Heart right ventricle (tissue), 16 donors: ENCODE measurements around the gene TMEM203. TPM values are rescaled to one million over a fixed set of nuclear protein-coding genes. Genes with fewer than 3 reads are reported as not detected.

Experiments
- ATAC-seq, 8 donors: fragments of 200-7000 bp; cut with Tn5 transposase; one replicate each; pipeline ENCODE4 v1.9.1; 2020; ENCODE audit warnings: mild to moderate bottlenecking in 8 of 8, moderate library complexity in 8 of 8, moderate number of reproducible peaks in 1 of 8
- DNase-seq, 2 donors: peaks; one replicate each; pipeline ENCODE4 v3.0.0-alpha.2; 2020
- H3K27ac ChIP-seq, 10 donors: fragments of 200-600 bp; sonication (generic) in 2 of 10; one replicate each; pipeline versions ENCODE4 v1.5.0 to v1.8.0; 2020 to 2022; ENCODE audit warnings: mild to moderate bottlenecking in 3 of 10
- H3K27me3 ChIP-seq, 7 donors: fragments of 200-600 bp; one replicate each; pipeline ENCODE4 v1.8.0; 2021 to 2022; ENCODE audit warnings: mild to moderate bottlenecking in 2 of 7
- H3K36me3 ChIP-seq, 9 donors: fragments of 200-600 bp; sonication (generic) in 1 of 9; one replicate each; pipeline versions ENCODE4 v1.5.0 to v1.8.0; 2020 to 2022; ENCODE audit warnings: mild to moderate bottlenecking in 2 of 9
- H3K4me1 ChIP-seq, 9 donors: fragments of 200-600 bp; sonication (generic) in 1 of 9; one replicate each; pipeline versions ENCODE4 v1.5.0 to v1.8.0; 2020 to 2022; ENCODE audit warnings: mild to moderate bottlenecking in 4 of 9
- H3K4me3 ChIP-seq, 10 donors: fragments of 200-600 bp; sonication (generic) in 2 of 10; one replicate each; pipeline versions ENCODE4 v1.5.0 to v1.8.0; 2020 to 2022; ENCODE audit warnings: mild to moderate bottlenecking in 7 of 10, moderate library complexity in 2 of 10
- H3K9me3 ChIP-seq, 11 donors: fragments of 200-600 bp in 10 of 11; sonication (generic) in 2 of 11; one replicate each; pipeline versions ENCODE4 v1.5.0 to v1.8.0; 2013 to 2022; ENCODE audit warnings: mild to moderate bottlenecking in 2 of 11, control low read depth in 1 of 11, moderate library complexity in 1 of 11
- WGBS, 2 donors: extraction: QIAGEN DNeasy Blood & Tissue Kit; methylation state at CpG; one replicate each; pipeline ENCODE4 v1.1.7; 2013; ENCODE audit warnings: inconsistent platforms in 1 of 2; 5-methylcytosine and 5-hydroxymethylcytosine counted together
- intact Hi-C, 10 donors: fragments of 100-400 bp; cut with DNase I; formaldehyde crosslinking; loops; one replicate each; pipeline versions ENCODE4 v1.11.1 to v1.14.2; 2022
- polyA plus RNA-seq, 2 donors: library from polyadenylated mRNA; stranded (reverse); fragments of 200-250 nt; gene quantifications; one replicate each; pipeline ENCODE4 v1.2.3, GENCODE V29; 2013
- total RNA-seq, 10 donors: library from RNA; stranded (reverse); fragmentation: NEBNext Ultra II Directional in 3 of 10; extraction: Animal tissue kit (Norgen Biotek cat#: 25700) in 3 of 10; gene quantifications; one replicate each; pipeline versions ENCODE4 v1.2.1 to v1.2.4, GENCODE V29; 2021 to 2023
- TF ChIP-seq, protein P1 (sequence below), 9 donors: fragments of 200-600 bp; sonication (generic) in 2 of 9; IDR thresholded peaks; one replicate each; pipeline versions ENCODE4 v1.5.0 to v1.8.0; 2021 to 2022; ENCODE audit warnings: antibody characterized with exemption in 9 of 9, mild to moderate bottlenecking in 5 of 9, moderate library complexity in 1 of 9
- donor health status: Arrhythmogenic right ventricular cardiomyopathy.
- donor health status: ischemic (EF 13 %, LVEDD 7.1; RV severe dilation, severe dysfunction).
- donor health status: healthy with polysubstance abuse.
- donor health status: DM: no; HTN: yes; CAD: no.
- donor health status: DM: no; HTN: no; CAD: no.
- donor health status: ischemic (EF 25% LVEDD 6.9; RV normal size, moderate dysfunction).
- donor health status: ischemic (EF 25% LVEDD 5.7; RV mildly dilated, moderate dysfunction).
- donor health status: healthy.
- donor health status: DM: yes; HTN: yes; CAD: no.
- donor health status: Ischemic cardiomyopathy.
- donor health status: ischemic (EF 35%, LVEDD 5.7; RV mildly dilated, moderate dysfunction).
- donor health status: nonischemic (EF 11% LVEDD 7.7; RV severe dilation, severe dysfunction).
- donor health status: DM: yes; HTN: yes; CAD: no.
- donor health status: PGD.
- donor health status: ischemic (EF 29% LVEDD 5.4; RV normal size, mild dysfunction).
- donor health status: nonischemic (EF 23%, LVEDD 6.1; RV moderate dilation, normal function).

Gene TMEM203
- total and polyA plus RNA-seq, 12 donors: 36.4 to 51.2 (median 41.7) TPM

DNA sequence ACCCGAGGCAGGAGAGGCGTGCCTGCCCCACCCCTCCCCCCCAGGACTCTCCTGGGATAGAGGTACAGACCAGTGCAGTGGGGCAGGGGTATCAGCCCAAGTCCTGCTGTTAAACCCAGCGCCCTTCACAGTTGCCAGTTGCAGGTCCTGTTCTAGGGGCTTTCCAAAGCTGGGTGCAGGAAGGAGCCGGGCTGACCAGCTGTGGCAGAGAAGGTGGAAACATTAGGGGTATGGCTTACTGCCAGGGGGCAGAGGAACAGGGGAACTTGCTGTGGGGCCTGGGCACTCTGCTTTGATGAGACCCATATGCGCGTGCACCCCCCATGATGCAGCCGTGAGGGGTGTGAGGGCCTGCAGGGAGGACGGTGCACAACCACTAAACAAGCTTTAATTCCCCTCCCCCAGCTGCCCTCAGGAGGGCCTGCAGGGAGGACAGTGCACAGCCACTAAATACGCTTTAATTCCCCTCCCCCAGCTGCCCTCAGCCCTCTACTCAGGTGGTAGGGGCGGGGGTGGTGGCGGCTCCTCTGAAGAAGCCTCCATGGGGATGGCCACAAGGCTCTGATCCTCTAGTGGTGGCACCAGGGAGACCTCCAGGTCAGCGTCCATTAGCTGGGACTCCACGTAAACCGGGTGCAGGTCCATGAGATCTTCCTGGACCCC is 34.8 kb downstream of the TMEM203 start:
- WGBS, 2 donors: 41 to 43% methylated on average over 14 of the region's 14 CpGs

GRCh38 chr9:137169896-137170358 is 35.5 kb downstream of the TMEM203 start, which contains the start of gene LRRC26:
Gene LRRC26 (minus strand): TSS chr9:137170051. CDS start chr9:137169943, 108 bp downstream.
- TF ChIP-seq, protein P1, sequence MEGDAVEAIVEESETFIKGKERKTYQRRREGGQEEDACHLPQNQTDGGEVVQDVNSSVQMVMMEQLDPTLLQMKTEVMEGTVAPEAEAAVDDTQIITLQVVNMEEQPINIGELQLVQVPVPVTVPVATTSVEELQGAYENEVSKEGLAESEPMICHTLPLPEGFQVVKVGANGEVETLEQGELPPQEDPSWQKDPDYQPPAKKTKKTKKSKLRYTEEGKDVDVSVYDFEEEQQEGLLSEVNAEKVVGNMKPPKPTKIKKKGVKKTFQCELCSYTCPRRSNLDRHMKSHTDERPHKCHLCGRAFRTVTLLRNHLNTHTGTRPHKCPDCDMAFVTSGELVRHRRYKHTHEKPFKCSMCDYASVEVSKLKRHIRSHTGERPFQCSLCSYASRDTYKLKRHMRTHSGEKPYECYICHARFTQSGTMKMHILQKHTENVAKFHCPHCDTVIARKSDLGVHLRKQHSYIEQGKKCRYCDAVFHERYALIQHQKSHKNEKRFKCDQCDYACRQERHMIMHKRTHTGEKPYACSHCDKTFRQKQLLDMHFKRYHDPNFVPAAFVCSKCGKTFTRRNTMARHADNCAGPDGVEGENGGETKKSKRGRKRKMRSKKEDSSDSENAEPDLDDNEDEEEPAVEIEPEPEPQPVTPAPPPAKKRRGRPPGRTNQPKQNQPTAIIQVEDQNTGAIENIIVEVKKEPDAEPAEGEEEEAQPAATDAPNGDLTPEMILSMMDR (IDR thresholded peaks at IDR 0.05): no peak
- peak within 1 kb of the TSS in 9 of 10 donors; percentile 32 to 52 (median 41) for H3K4me3 ChIP-seq
- no peak for DNase-seq
- WGBS, 2 donors: 7 to 8% methylated on average over 41 of the region's 41 CpGs
- no peaks in the 10 kb centered on the region for H3K9me3 ChIP-seq
- no peak within 1 kb of the TSS for H3K27ac ChIP-seq
- no peaks in the 10 kb centered on the region for H3K36me3 ChIP-seq
- H3K27me3 ChIP-seq: peaks cover 42 to 93% (median 67%) of the 10 kb centered on the region in 7 donors
- no peak for ATAC-seq
- intact Hi-C loops: loop anchor here in 1 of 10 donors (5.0 kb wide), 1 partner anchor 33 kb away; the partner anchor contains the start of gene GRIN1
- peaks cover 13 to 32% (median 21%) of the 10 kb centered on the region in 9 donors for H3K4me1 ChIP-seq

More for the DNA sequence above, 34.8 kb downstream of the TMEM203 start:
- H3K9me3 ChIP-seq: no peaks in the 10 kb centered on the region
- intact Hi-C loops: loop anchor here in 1 of 10 donors (5.0 kb wide), 1 partner anchor 33 kb away; the partner anchor contains the start of gene GRIN1
- DNase-seq (no peak), ATAC-seq (no peak)
- peaks cover 35 to 93% (median 60%) of the 10 kb centered on the region in 7 donors for H3K27me3 ChIP-seq
- H3K4me1 ChIP-seq: peaks cover 13 to 35% (median 21%) of the 10 kb centered on the region in 9 donors
- H3K36me3 ChIP-seq: no peaks in the 10 kb centered on the region
- TF ChIP-seq, protein P1 (IDR thresholded peaks at IDR 0.05): no peak
- no peak overlapping the region for H3K27ac ChIP-seq
- H3K4me3 ChIP-seq: no peak overlapping the region

- intact Hi-C loops: no loop called here
- TF ChIP-seq, protein P1 (IDR thresholded peaks at IDR 0.05): no peak
- ATAC-seq: peak in 6 of 8 donors; percentile 25 to 59 (median 30)
Measured at GRCh38 chr9:137168904-137169856, 36.3 kb downstream of the TMEM203 start.

GRCh38 chr9:137168573-137168903 is 36.9 kb downstream of the TMEM203 start:
- ATAC-seq (peak in 1 of 8 donors; percentile 6), DNase-seq (no peak)
- 0 to 1% methylated on average over 36 of the region's 36 CpGs for WGBS, 2 donors
- H3K4me1 ChIP-seq: peaks cover 13 to 29% (median 21%) of the 10 kb centered on the region in 9 donors
- H3K27me3 ChIP-seq: peaks cover 56 to 99% (median 81%) of the 10 kb centered on the region in 7 donors
- H3K36me3 ChIP-seq: no peaks in the 10 kb centered on the region
- no peaks in the 10 kb centered on the region for H3K9me3 ChIP-seq
- peak overlapping the region in 9 of 10 donors; percentile 32 to 52 (median 41) for H3K4me3 ChIP-seq
- TF ChIP-seq, protein P1 (IDR thresholded peaks at IDR 0.05): no peak
- no peak overlapping the region for H3K27ac ChIP-seq
- intact Hi-C loops: no loop called here

More at GRCh38 chr9:137168904-137169856, 36.3 kb downstream of the TMEM203 start:
- no peaks in the 10 kb centered on the region for H3K9me3 ChIP-seq
- no peak for DNase-seq
- H3K27me3 ChIP-seq: peaks cover 50 to 96% (median 75%) of the 10 kb centered on the region in 7 donors
- H3K36me3 ChIP-seq: no peaks in the 10 kb centered on the region
- H3K27ac ChIP-seq: no peak overlapping the region
- 0 to 1% methylated on average over 119 to 124 of the region's 124 CpGs for WGBS, 2 donors
- peaks cover 13 to 30% (median 21%) of the 10 kb centered on the region in 9 donors for H3K4me1 ChIP-seq
- H3K4me3 ChIP-seq: peak overlapping the region in 9 of 10 donors; percentile 32 to 52 (median 41)
